ENCODE results near the gene USP21. TPM values are rescaled to one million over a fixed set of nuclear protein-coding genes. Genes with fewer than 3 reads are reported as not detected.
A peak's percentile ranks its signal among the peaks of the same experiment; 100 is the strongest.

Gene USP21
- total RNA-seq, 1 donor from 2014 or later, result 45.7 TPM

DNA sequence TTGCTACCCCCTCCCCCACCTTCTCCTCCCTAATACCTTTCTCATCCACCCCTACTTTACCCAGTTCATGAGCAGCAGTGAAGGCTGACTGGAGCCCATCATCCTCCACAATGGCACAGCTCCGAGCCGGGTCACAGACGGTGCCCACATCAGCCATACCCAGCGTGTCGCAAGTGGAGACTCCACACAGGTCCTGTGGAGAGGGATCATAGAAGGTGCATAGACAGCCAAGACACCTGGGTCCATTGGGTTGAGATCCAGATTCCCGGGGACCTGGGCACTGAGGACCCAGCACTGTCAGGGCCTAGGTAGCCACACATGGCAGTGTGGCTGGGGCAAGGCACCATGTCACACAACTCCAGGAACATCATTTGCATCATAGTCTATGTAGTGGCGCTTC lies 36.8 kb downstream of the USP21 start:
- TF ChIP-seq, protein P1, sequence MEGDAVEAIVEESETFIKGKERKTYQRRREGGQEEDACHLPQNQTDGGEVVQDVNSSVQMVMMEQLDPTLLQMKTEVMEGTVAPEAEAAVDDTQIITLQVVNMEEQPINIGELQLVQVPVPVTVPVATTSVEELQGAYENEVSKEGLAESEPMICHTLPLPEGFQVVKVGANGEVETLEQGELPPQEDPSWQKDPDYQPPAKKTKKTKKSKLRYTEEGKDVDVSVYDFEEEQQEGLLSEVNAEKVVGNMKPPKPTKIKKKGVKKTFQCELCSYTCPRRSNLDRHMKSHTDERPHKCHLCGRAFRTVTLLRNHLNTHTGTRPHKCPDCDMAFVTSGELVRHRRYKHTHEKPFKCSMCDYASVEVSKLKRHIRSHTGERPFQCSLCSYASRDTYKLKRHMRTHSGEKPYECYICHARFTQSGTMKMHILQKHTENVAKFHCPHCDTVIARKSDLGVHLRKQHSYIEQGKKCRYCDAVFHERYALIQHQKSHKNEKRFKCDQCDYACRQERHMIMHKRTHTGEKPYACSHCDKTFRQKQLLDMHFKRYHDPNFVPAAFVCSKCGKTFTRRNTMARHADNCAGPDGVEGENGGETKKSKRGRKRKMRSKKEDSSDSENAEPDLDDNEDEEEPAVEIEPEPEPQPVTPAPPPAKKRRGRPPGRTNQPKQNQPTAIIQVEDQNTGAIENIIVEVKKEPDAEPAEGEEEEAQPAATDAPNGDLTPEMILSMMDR (conservative IDR thresholded peaks at IDR 0.05), result no peak
- H3K27ac Mint-ChIP-seq, result no peak overlapping the region
- no peaks in the 10 kb centered on the region for H3K9me3 Mint-ChIP-seq
- H3K4me1 Mint-ChIP-seq (ENCODE audit: unreplicated experiment), result peaks cover 24% of the 10 kb centered on the region
- no peaks in the 10 kb centered on the region for H3K36me3 Mint-ChIP-seq
- DNase-seq (ENCODE audit: extremely low spot score, unreplicated experiment), result no peak
- peaks cover 9% of the 10 kb centered on the region for H3K27me3 Mint-ChIP-seq
- no peak overlapping the region for H3K4me3 Mint-ChIP-seq

DNA sequence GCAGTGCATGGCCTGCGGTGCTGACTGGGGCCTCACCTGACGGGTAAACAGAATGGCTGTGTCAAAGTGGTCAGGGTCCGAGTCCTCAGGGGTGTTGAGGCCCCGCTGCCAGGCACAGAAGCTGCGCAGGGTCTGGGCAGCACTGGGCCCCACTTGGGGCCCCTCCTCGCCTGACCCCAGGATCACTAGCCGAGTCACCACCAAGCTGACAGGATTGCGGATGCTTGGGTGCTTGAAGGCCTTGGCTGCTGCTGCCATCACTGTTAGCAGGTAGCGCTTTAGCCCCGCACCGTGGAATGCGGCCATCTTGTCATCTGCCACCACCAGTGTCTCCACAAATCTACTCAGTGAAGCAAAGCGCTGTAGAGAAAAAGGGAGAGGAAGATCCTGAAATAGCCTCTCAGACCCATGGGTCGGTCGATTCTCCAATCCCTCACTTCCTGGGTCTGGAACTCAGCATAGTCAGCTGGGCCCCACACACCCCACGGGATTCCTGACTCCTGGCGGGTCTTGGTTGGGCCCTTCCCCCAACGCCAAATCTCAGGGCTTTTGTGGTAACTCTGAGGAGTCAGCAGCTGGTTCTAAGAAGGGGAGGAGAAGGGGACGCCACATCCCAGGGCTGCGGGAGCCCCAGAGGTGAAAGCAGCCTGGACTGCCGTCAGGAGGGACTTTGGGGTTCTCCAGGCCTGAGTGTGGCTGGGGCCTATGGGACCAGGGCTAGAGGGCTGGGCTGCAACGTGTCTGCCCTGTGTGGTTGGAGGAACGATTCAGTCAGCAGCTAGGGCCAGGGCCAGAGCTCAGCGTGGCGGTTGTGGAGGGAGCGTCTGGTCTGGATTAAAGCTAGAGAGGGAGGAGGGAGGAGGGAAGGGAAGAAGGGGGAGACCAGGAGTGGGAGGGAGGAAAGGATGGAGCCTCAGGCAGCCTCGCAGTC lies 37.5 kb downstream of the USP21 start:
- H3K27me3 Mint-ChIP-seq, result peaks cover 9% of the 10 kb centered on the region
- no peaks in the 10 kb centered on the region for H3K9me3 Mint-ChIP-seq
- H3K4me3 Mint-ChIP-seq, result peak overlapping the region; percentile 70
- TF ChIP-seq, protein P1 (conservative IDR thresholded peaks at IDR 0.05), result no peak
- no peak for DNase-seq (ENCODE audit: extremely low spot score, unreplicated experiment)
- peaks cover 31% of the 10 kb centered on the region for H3K4me1 Mint-ChIP-seq (ENCODE audit: unreplicated experiment)
- peak overlapping the region; percentile 48 for H3K27ac Mint-ChIP-seq
- no peaks in the 10 kb centered on the region for H3K36me3 Mint-ChIP-seq

DNA sequence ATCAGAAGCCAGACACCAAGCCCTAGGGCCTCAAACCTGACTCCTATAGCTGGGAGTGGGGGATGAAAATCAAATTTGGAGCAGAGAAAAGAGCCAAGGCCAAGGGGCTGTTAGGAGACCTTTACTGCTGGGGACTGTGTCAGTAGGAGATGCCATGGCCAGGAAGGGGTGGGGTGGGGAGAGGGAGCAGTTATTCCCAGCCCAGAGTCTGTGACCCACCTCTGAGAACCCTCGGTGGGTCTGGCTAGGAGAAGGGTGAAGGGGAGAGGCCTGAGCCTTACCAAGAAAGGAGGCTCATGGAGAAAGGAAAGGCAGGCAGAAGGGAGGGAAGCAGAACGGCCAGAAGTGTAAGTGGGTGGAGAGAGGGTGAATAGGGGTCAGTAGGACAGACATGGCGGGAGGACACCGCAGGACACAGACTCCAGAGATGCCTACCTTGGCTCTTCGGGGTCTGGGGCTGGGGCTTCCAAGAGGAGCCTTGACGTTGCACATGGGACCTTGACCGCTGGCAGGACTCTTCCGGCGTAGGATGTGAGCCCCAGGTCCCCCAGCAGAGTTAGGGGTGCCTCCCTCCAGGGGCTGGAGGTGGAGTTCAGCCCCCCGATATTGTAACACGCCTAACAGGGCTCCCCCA lies 38.4 kb downstream of the USP21 start:
- DNase-seq (ENCODE audit: extremely low spot score, unreplicated experiment), result no peak
- Mint-ChIP-seq H3K4me1 (ENCODE audit: unreplicated experiment) (peaks cover 29% of the 10 kb centered on the region), H3K27me3 (peaks cover 9% of the 10 kb centered on the region), H3K27ac (peak overlapping the region; percentile 48), H3K4me3 (peak overlapping the region; percentile 72), H3K36me3 (no peaks in the 10 kb centered on the region), H3K9me3 (no peaks in the 10 kb centered on the region)
- TF ChIP-seq, protein P1 (conservative IDR thresholded peaks at IDR 0.05), result no peak

DNA sequence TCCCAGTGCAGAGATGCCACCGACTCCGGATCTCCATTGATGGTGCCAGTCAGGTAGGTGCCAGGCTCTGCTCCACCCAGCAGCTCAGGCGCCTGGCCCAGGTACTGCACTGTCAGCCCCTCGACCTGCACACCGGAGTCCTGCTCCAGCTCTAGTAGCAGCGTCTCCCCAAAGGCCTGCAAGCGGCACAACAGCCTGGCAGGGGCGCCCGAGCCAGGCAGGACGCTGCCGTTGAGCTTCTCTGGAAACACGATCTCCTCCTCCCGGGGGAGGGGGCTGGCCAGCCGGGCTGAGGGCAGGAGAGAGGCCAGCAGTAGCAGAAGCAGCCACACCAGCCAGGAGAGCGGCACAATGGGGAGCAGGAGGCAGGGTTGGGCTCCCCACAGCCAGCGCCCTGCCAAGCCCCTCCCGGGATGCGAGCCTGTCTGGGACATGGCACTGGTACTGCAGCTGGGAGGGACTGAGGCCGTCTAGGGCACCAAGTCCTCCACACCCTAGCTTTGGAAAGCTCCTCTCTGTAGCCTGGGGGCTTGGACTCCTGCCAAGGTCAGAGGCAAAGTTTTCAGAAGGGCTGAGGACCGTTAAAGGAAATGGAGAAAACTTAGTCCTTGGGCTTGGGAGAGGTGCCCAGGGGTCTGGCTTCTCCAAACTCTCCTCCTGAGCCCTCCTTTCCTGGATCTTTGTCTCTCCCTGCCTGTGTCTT lies 39.0 kb downstream of the USP21 start:
- peaks cover 9% of the 10 kb centered on the region for H3K27me3 Mint-ChIP-seq
- H3K27ac Mint-ChIP-seq, result peak overlapping the region; percentile 50
- H3K36me3 Mint-ChIP-seq, result no peaks in the 10 kb centered on the region
- H3K4me1 Mint-ChIP-seq (ENCODE audit: unreplicated experiment), result peaks cover 27% of the 10 kb centered on the region
- no peak for DNase-seq (ENCODE audit: extremely low spot score, unreplicated experiment)
- H3K9me3 Mint-ChIP-seq, result no peaks in the 10 kb centered on the region
- TF ChIP-seq, protein P1 (conservative IDR thresholded peaks at IDR 0.05), result no peak
- peak overlapping the region; percentile 76 for H3K4me3 Mint-ChIP-seq

DNA sequence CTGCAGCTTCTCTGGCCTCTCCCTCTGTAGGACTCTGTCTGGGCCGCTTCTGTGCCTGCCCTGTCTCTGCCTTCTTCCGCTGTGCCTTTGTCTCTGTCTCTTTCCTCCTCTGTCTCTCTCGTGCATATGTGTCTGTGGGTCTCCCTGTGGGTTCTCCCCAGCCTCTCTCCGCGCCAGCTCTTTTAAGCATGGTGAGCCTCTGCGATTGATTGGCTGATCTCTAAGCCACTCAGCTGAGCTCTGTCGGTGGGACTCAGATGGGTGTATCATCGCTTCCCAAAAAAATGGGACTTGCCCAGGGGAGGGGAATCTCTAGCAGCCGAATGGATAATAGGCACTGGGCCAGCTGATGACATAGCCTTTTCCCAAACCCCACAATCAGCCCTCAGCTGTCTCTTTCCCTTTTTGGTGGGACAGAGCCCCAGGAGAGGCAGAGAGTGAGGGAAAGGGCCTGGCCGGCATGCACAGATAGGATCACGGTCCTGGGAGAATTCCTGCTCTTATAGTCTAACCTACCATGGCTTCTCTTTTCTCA lies 39.7 kb downstream of the USP21 start, which contains the start of gene ADAMTS4:
Gene ADAMTS4 (minus strand): TSS at position 158 of the 535 bp plus-strand sequence. CDS start 427 bp downstream, outside the sequence.
- DNase-seq (ENCODE audit: extremely low spot score, unreplicated experiment), result no peak
- peaks cover 27% of the 10 kb centered on the region for H3K4me1 Mint-ChIP-seq (ENCODE audit: unreplicated experiment)
- H3K9me3 Mint-ChIP-seq, result no peaks in the 10 kb centered on the region
- TF ChIP-seq, protein P1 (conservative IDR thresholded peaks at IDR 0.05), result no peak
- peaks cover under 1% of the 10 kb centered on the region for H3K36me3 Mint-ChIP-seq
- H3K27me3 Mint-ChIP-seq, result peaks cover 9% of the 10 kb centered on the region
- peak within 1 kb of the TSS; percentile 50 for H3K27ac Mint-ChIP-seq
- peak within 1 kb of the TSS; percentile 76 for H3K4me3 Mint-ChIP-seq
